Liver (tissue), 9 donors: ENCODE results near the gene TBP. TPM values are rescaled to one million over a fixed set of nuclear protein-coding genes. Genes with fewer than 3 reads are reported as not detected.
"Not testable (repeated sequence)": the region's sequence is repeated elsewhere in the genome, so short reads cannot be mapped to it uniquely, and the experiment has no call there.

Experiments
- DNase-seq: peaks from one replicate; pipeline ENCODE4 v3.0.0-alpha.2; 2017; ENCODE audit warnings: low spot score
- H3K27ac ChIP-seq, 2 donors: one replicate each; pipeline ENCODE4 v1.7.0; 2013; ENCODE audit warnings: inconsistent platforms in 2 of 2, low read length in 2 of 2, control low read depth in 1 of 2, low read depth in 1 of 2, mild to moderate bottlenecking in 1 of 2
- H3K27me3 ChIP-seq, 4 donors: one replicate each; pipeline versions ENCODE4 v1.6.1 to v1.7.0; 2013; ENCODE audit warnings: low read length in 3 of 4, inconsistent platforms in 1 of 4, mild to moderate bottlenecking in 1 of 4, moderate library complexity in 1 of 4; ENCODE audit not compliant: control insufficient read depth in 4 of 4, insufficient read depth in 4 of 4
- H3K36me3 ChIP-seq, 4 donors: one replicate each; pipeline versions ENCODE4 v1.6.1 to v1.7.0; 2013; ENCODE audit warnings: low read length in 3 of 4, mild to moderate bottlenecking in 3 of 4, low read depth in 1 of 4, moderate library complexity in 1 of 4; ENCODE audit not compliant: control insufficient read depth in 4 of 4, insufficient read depth in 3 of 4
- H3K4me1 ChIP-seq, 4 donors: one replicate each; pipeline versions ENCODE4 v1.6.1 to v1.7.0; 2013; ENCODE audit warnings: low read length in 3 of 4, mild to moderate bottlenecking in 3 of 4, moderate library complexity in 1 of 4; ENCODE audit not compliant: control insufficient read depth in 4 of 4, insufficient read depth in 4 of 4
- H3K4me3 ChIP-seq, 3 donors: one replicate each; pipeline versions ENCODE4 v1.6.1 to v1.7.0; 2013; ENCODE audit warnings: low read length in 3 of 3, control low read depth in 1 of 3, low read depth in 1 of 3, mild to moderate bottlenecking in 1 of 3
- H3K9ac ChIP-seq, 2 donors: one replicate each; pipeline ENCODE4 v1.7.0; 2013; ENCODE audit warnings: low read length in 2 of 2, mild to moderate bottlenecking in 2 of 2, moderate library complexity in 2 of 2, control low read depth in 1 of 2, low read depth in 1 of 2
- H3K9me3 ChIP-seq, 4 donors: one replicate each; pipeline versions ENCODE4 v1.6.1 to v1.7.0; 2013; ENCODE audit warnings: low read length in 3 of 4; ENCODE audit not compliant: control insufficient read depth in 4 of 4
- ATF3 ChIP-seq: IDR thresholded peaks from 2 replicates; pipeline ENCODE4 v1.6.1; 2016; ENCODE audit warnings: antibody characterized with exemption
- EGR1 ChIP-seq, 2 donors: IDR thresholded peaks; 2 replicates each; pipeline ENCODE4 v1.6.1; 2016 to 2018; ENCODE audit warnings: antibody characterized with exemption in 2 of 2, low read depth in 2 of 2
- FOXA1 ChIP-seq: IDR thresholded peaks from 2 replicates; pipeline ENCODE4 v1.6.1; 2016; ENCODE audit warnings: antibody characterized with exemption
- FOXA2 ChIP-seq: IDR thresholded peaks from 2 replicates; pipeline ENCODE4 v1.6.1; 2016; ENCODE audit warnings: antibody characterized with exemption
- GABPA ChIP-seq, 2 donors: IDR thresholded peaks in 1 of 2; conservative IDR thresholded peaks in 1 of 2; 2 replicates each; pipeline ENCODE4 v1.6.1; 2016; ENCODE audit warnings: antibody characterized with exemption in 2 of 2, mild to moderate bottlenecking in 1 of 2, moderate library complexity in 1 of 2
- HNF4A ChIP-seq, 2 donors: conservative IDR thresholded peaks; 2 replicates each; pipeline ENCODE4 v1.6.1; 2016; ENCODE audit warnings: antibody characterized with exemption in 2 of 2, mild to moderate bottlenecking in 2 of 2
- JUND ChIP-seq, 2 donors: IDR thresholded peaks; 2 replicates each; pipeline ENCODE4 v1.6.1; 2016; ENCODE audit warnings: antibody characterized with exemption in 2 of 2
- MAX ChIP-seq: IDR thresholded peaks from 2 replicates; pipeline ENCODE4 v1.6.1; 2016; ENCODE audit warnings: antibody characterized with exemption
- NR2F2 ChIP-seq: IDR thresholded peaks from 2 replicates; pipeline ENCODE4 v1.6.1; 2016; ENCODE audit warnings: antibody characterized with exemption
- REST ChIP-seq: IDR thresholded peaks from 2 replicates; pipeline ENCODE4 v1.6.1; 2016; ENCODE audit warnings: antibody characterized with exemption, mild to moderate bottlenecking
- RXRA ChIP-seq, 2 donors: IDR thresholded peaks; 2 replicates each; pipeline ENCODE4 v1.6.1; 2017 to 2018; ENCODE audit warnings: antibody characterized with exemption in 2 of 2, mild to moderate bottlenecking in 1 of 2
- TAF1 ChIP-seq: conservative IDR thresholded peaks from 2 replicates; pipeline ENCODE4 v1.6.1; 2016; ENCODE audit warnings: antibody characterized with exemption, mild to moderate bottlenecking
- YY1 ChIP-seq: IDR thresholded peaks from 2 replicates; pipeline ENCODE4 v1.6.1; 2016; ENCODE audit warnings: antibody characterized with exemption, mild to moderate bottlenecking
- WGBS: extraction: QIAGEN DNeasy Blood & Tissue Kit; methylation state at CpG from one replicate; pipeline ENCODE4 v1.1.7; 2013; 5-methylcytosine and 5-hydroxymethylcytosine counted together
- polyA plus RNA-seq, 2 donors: library from polyadenylated mRNA; stranded (reverse) in 1 of 2; unstranded in 1 of 2; fragments of 200-250 nt in 1 of 2; fragments of >200 nt in 1 of 2; fragmentation: Nextera tagmentation in 1 of 2; extraction: Ambion mirVana in 1 of 2; gene quantifications; one replicate each; pipeline versions ENCODE4 v1.2.1 to v1.2.3, GENCODE V29; 2013 to 2015
- total RNA-seq, 2 donors: library from RNA; depleted of rRNA; stranded (reverse); fragments of >200 nt; gene quantifications; one replicate each; pipeline ENCODE4 v1.2.3, GENCODE V29; 2014
- donor health status: healthy.
- donor health status: healthy.
- donor health status: healthy.
- donor health status: healthy.
- donor health status: healthy.

The TBP gene
- total and polyA plus RNA-seq, 4 donors = 4.5 to 7.5 (median 7.3) TPM

GRCh38 chr6:170524172-170524502 is 30.0 kb upstream of the TBP start:
- no peaks in the 10 kb centered on the region for H3K27me3 ChIP-seq
- H3K9me3 ChIP-seq = no peaks in the 10 kb centered on the region
- no peak overlapping the region for H3K4me3 ChIP-seq
- WGBS = 92% methylated on average over 5 of the region's 5 CpGs
- H3K9ac ChIP-seq = no peak overlapping the region
- no peak for TF ChIP-seq REST
- TF ChIP-seq EGR1 (IDR thresholded peaks at IDR 0.05; ENCODE audit: low read depth in 2 of 2) = no peak
- DNase-seq = no peak
- no peak overlapping the region for H3K27ac ChIP-seq
- no peaks in the 10 kb centered on the region for H3K4me1 ChIP-seq
- H3K36me3 ChIP-seq = no peaks in the 10 kb centered on the region

GRCh38 chr6:170525795-170526194 is 28.4 kb upstream of the TBP start:
- 84% methylated on average over 7 of the region's 7 CpGs for WGBS

GRCh38 chr6:170527995-170528394 is 26.2 kb upstream of the TBP start:
- 92% methylated on average over 5 of the region's 5 CpGs for WGBS

More at GRCh38 chr6:170525795-170526194, 28.4 kb upstream of the TBP start:
- Histone ChIP-seq H3K4me3 (no peak overlapping the region), H3K36me3 (no peaks in the 10 kb centered on the region), H3K9ac (no peak overlapping the region), H3K27me3 (no peaks in the 10 kb centered on the region), H3K4me1 (peaks cover 0 to 7% (median 2%) of the 10 kb centered on the region in 4 donors), H3K27ac (no peak overlapping the region), H3K9me3 (no peaks in the 10 kb centered on the region)
- TF ChIP-seq TAF1 (no peak), ATF3 (no peak), JUND (IDR thresholded peaks at IDR 0.05) (no peak), HNF4A (conservative IDR thresholded peaks at IDR 0.05) (no peak), RXRA (IDR thresholded peaks at IDR 0.05) (no peak), YY1 (no peak), GABPA (IDR thresholded peaks at IDR 0.05 in 1 of 2, conservative IDR thresholded peaks at IDR 0.05 in 1 of 2) (no peak), REST (no peak), MAX (no peak), FOXA1 (no peak), EGR1 (IDR thresholded peaks at IDR 0.05; ENCODE audit: low read depth in 2 of 2) (no peak), NR2F2 (no peak), FOXA2 (no peak)
- no peak for DNase-seq

More at GRCh38 chr6:170527995-170528394, 26.2 kb upstream of the TBP start:
- H3K27ac ChIP-seq, H3K36me3 ChIP-seq, H3K4me3 ChIP-seq, H3K4me1 ChIP-seq, H3K27me3 ChIP-seq, H3K9ac ChIP-seq, H3K9me3 ChIP-seq, DNase-seq: not testable (repeated sequence)
